NT2/D1 (cell line): ENCODE results near the gene AIP.

ENCODE experiments used
- YY1 ChIP-seq: IDR thresholded peaks from 2 replicates; pipeline ENCODE4 v1.6.1; 2011; ENCODE audit not compliant: insufficient read length, insufficient read depth
- ZNF274 ChIP-seq: IDR thresholded peaks from 2 replicates; pipeline ENCODE4 v1.6.1; 2011; ENCODE audit warnings: mild to moderate bottlenecking, low read depth, low read length

GRCh38 chr11:67528376-67528775 is 45.5 kb downstream of the AIP start:
- no peak for TF ChIP-seq ZNF274
- TF ChIP-seq YY1: no peak
